ENCODE results near the gene OBI1.
"Not testable (repeated sequence)": the region's sequence is repeated elsewhere in the genome, so short reads cannot be mapped to it uniquely, and the experiment has no call there.

Gene OBI1

GRCh38 chr13:78647109-78647678 is 11.8 kb downstream of the OBI1 start:
- not testable (repeated sequence) for DNase-seq (ENCODE audit: low spot score)

DNA sequence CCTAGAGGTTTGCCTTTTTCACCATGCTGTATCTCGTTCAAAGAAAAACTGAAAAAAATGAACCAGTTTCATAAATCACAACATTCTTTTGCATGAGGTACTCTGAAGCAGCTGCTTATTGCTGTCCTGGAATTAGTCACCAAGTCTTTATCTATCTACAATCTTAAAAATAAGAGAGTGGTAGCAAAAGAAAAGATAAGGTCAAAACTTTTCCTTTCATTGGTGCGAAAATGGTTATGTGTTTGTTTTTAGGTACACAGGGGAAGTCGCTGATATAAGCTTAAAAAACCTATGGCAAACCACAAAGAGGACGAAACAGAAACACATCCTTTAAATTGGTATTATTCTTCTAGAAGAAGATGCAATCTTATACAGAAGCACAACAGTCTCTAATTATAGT is 20.7 kb downstream of the OBI1 start:
- DNase-seq (ENCODE audit: low spot score) = no peak

GRCh38 chr13:78636495-78636894 is 22.5 kb downstream of the OBI1 start:
- DNase-seq (ENCODE audit: low spot score) = no peak

DNA sequence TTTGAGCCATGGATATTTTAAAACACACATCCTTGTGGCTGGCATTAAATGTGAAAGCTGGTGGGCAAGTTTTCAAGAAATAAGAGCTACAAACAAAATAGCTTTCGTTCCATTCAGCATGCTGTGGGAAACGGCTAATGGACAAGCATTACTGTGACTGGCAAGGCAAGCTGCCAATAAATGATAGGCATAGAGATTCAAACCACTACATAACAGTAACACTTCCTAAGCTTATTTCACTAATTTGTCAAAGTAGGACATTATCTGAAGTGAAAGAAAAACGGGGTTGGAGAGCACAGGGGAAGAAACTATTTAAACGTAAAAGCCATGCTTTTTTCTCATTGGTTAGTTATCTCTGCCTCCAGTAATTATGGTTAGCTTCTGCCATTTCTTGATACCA is 26.0 kb downstream of the OBI1 start:
- DNase-seq (ENCODE audit: low spot score) = no peak

GRCh38 chr13:78631077-78631476 is 27.9 kb downstream of the OBI1 start:
- no peak for DNase-seq (ENCODE audit: low spot score)

DNA sequence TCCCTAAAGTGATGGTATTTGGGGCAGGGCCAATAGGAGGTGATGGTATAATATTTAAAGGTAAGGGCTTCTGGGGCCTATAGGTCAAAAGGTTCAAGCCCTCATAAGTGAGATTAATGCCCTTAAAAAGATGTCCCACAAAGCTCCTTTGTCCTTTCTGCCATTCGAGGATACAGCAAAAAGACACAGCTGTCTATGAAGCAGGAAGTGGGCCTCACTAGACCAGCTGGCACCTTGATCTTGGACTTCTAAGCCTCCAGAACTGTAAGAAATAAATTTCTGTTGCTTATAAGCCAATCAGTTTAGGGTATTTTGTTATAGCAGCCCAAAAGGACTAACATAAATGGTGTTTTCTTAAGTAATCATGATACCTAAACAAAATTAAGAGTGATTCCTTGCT is 28.4 kb downstream of the OBI1 start:
- DNase-seq (ENCODE audit: low spot score) = no peak

GRCh38 chr13:78625384-78625783 is 33.6 kb downstream of the OBI1 start:
- no peak for DNase-seq (ENCODE audit: low spot score)

DNA sequence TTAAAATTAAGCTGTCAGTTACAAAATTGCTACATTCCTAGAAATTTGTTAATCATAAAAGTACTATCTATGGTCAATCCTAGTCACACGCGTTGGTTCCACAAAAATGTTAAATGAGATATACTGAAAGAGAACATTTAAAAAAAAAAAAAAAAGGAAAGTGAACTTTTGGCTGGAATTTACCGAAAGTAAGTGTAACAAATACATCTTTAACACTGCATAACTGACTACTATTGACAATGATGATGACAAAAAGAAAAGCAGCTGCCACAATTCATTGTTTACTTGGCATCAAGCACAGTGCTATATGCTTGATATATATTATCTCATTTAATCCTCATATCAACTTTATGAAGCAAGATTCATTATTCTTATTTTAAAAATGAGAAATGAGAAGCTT is 35.8 kb downstream of the OBI1 start:
- DNase-seq (ENCODE audit: low spot score) = no peak

- DNase-seq (ENCODE audit: low spot score) = no peak
Observed at GRCh38 chr13:78620936-78621470, 38.0 kb downstream of the OBI1 start.

DNA sequence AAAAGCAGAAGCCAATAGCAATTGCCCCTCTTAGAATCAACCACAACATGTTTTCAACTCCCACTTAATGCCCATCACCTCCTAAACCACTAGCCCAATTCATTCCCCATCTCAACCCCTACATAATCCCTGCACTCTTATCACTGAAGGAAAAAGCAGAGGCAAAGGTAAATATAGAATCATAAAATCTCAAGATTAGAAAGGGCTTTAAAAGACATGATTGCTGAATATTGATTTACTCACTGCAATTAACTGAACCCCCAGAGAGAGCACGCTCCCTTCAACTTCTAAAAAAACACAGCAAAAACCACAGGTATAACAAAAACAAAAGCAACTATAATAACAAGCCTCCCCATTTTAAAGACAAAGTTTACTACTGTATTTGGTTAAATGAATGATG is 40.5 kb downstream of the OBI1 start:
- no peak for DNase-seq (ENCODE audit: low spot score)

DNA sequence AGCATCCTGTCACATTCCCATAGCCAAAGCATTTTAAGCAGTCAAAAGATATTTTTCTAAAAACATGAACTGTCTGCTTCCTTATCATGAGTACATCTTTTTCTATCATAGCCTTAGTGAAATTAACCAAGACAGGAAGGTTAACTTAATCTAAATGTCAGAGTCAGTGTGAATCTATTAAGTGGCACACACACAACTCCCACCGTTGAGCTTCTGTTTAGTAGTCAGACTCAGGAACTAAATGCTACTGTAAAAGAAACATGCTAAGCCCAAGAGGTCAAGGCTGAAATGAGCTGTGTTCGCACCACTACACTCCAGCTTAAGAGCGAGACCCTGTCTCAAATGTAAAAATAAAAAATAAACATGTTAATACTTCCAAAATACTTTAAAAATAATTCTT is 47.9 kb downstream of the OBI1 start:
- no peak for DNase-seq (ENCODE audit: low spot score)

- DNase-seq (ENCODE audit: low spot score) = no peak
Observed at GRCh38 chr13:78610381-78610883, 48.5 kb downstream of the OBI1 start.

GRCh38 chr13:78609464-78610205 is 49.3 kb downstream of the OBI1 start:
- DNase-seq (ENCODE audit: low spot score) = no peak

DNA sequence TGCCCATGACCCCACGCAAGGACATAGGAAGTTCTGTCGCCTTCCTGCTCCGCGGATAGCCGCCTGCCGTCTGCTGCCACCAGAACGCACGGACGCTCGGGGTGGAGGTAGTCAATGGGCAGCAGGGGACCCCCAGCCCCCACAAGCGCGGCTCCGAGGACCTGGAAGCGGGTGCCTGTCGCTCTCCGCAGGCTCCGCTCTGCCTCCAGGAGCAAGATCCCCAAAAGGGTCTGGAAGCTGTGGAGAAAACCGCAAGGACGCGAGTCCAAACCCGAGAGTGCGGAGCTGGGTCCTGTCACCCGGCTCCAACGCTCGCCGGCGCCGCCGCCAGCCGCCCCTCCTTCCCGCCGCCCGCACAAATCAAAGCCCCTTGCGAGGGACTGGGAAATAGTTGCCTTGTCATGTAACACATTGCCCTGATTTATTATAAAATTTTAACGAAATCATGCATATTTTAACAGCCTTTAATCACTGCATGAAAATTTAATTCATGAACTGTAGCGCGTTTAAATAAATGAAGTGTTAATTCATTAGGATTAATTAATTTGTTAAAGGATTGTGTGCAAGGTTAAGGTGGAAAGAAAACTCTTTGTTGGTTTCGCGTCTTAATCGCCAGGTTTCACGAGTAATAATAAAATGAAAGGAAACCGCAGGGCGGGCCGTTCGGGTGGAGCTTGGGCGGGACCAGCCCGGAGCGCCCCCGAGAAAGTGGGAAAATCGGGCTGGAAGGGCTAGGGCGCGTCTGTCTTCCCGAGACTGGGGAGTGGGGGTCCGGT is 50.1 kb downstream of the OBI1 start:
- no peak for DNase-seq (ENCODE audit: low spot score)

DNA sequence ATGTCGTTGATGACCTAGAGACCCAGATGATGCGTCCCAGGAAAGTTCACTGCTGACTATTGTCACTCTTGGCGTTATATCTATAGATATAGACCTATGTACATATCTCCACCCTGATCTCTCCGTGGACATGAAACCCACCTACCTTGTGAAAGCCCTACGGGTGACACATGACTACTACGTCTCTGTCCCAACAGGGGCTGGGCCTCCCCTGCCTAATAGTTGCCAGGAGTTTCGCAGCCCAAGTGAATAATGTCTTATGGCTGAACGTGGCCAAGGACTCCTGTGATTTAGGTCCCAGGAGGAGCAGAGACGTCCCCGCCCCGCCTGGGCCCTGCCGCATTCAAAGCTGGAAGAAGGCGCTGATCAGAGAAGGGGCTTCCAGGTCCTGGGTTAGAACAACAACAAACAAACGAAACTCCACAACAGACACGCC is 50.7 kb downstream of the OBI1 start:
- no peak for DNase-seq (ENCODE audit: low spot score)

- DNase-seq (ENCODE audit: low spot score) = no peak
Observed at GRCh38 chr13:78607409-78608251, 51.3 kb downstream of the OBI1 start.

- no peak for DNase-seq (ENCODE audit: low spot score)
Observed at GRCh38 chr13:78606471-78607408, 52.2 kb downstream of the OBI1 start.

GRCh38 chr13:78604782-78605611 is 54.0 kb downstream of the OBI1 start:
- no peak for DNase-seq (ENCODE audit: low spot score)

DNA sequence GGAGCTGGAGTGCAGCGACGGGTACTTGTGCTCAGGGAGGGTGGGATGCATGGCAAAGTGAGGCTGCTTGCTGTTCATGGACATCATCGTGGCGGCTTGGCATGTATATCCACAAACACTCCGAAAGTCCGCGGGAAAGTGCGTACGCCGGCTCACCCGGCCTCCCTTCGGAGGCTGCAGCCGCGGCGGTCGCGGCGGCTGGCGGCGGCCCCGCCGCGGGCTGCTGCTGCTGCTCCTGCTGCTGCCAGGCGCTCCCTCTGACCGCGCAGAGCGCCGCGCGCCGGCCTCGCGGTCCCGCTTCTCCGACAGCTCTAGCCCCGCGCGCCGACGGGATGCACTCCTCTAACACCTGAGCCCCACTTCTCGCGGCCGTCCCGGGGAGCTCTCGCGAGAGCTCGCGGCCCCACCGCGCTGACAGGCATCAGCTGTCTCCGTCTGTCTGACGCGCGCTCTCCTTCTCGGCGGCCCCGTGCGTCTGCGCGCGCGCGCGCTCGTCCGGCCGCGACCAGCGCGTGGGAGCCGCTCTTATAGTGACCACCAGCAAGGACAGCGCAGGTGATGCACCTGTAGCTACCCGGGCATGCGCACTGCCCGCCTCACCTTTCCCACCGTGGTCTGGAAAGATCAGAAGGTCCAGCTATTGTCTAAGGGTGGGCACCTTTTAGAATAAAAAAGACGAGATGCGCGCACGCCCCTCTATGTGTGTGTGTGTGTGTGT is 55.6 kb downstream of the OBI1 start, which contains the start of gene POU4F1:
POU4F1 (minus strand) TSS at position 313 of the 718 bp plus-strand sequence; CDS start at position 87, 226 bp downstream.
- DNase-seq (ENCODE audit: low spot score) = peak; percentile 56
